ENCODE data around the gene LRRC74A. TPM values are rescaled to one million over a fixed set of nuclear protein-coding genes. Genes with fewer than 3 reads are reported as not detected.

The LRRC74A gene
- total RNA-seq, 2 donors from 2014 or later = not detected

DNA sequence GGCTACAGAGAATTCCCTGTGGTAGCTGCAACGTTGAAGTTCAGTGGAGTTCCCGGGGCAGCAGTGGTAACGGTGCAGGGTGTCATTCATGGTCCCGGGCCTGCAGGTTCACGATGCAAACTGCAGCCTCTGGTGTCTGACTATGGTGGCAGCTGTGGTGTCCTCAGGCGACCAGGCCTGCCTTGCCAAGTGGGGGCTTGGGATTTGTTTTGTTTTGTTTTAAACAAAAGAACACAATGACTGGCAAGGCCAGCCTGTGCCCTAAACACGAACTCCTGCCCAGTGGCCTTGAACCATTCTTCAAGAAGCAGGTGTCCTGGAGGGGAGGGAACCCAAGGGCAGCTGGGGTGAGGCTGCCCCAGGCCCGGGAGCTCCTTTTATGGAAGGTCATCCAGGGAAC, 48.5 kb downstream of the LRRC74A start:
- Histone ChIP-seq H3K27ac (no peak overlapping the region), H3K9me3 (no peaks in the 10 kb centered on the region), H3K4me1 (no peaks in the 10 kb centered on the region), H3K9ac (ENCODE audit: low read depth in 2 of 2, low read length in 2 of 2) (no peak overlapping the region), H3K36me3 (no peaks in the 10 kb centered on the region), H3K4me3 (no peak overlapping the region), H3K27me3 (no peaks in the 10 kb centered on the region)
- intact Hi-C loops (cut with DNase I) = loop anchor here (1.0 to 5.0 kb wide), 3 partner anchors 38 to 428 kb away; no protein-coding TSS in a partner anchor
- TF ChIP-seq, protein P1, sequence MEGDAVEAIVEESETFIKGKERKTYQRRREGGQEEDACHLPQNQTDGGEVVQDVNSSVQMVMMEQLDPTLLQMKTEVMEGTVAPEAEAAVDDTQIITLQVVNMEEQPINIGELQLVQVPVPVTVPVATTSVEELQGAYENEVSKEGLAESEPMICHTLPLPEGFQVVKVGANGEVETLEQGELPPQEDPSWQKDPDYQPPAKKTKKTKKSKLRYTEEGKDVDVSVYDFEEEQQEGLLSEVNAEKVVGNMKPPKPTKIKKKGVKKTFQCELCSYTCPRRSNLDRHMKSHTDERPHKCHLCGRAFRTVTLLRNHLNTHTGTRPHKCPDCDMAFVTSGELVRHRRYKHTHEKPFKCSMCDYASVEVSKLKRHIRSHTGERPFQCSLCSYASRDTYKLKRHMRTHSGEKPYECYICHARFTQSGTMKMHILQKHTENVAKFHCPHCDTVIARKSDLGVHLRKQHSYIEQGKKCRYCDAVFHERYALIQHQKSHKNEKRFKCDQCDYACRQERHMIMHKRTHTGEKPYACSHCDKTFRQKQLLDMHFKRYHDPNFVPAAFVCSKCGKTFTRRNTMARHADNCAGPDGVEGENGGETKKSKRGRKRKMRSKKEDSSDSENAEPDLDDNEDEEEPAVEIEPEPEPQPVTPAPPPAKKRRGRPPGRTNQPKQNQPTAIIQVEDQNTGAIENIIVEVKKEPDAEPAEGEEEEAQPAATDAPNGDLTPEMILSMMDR (IDR thresholded peaks at IDR 0.05) = no peak
- no peak for DNase-seq

DNA sequence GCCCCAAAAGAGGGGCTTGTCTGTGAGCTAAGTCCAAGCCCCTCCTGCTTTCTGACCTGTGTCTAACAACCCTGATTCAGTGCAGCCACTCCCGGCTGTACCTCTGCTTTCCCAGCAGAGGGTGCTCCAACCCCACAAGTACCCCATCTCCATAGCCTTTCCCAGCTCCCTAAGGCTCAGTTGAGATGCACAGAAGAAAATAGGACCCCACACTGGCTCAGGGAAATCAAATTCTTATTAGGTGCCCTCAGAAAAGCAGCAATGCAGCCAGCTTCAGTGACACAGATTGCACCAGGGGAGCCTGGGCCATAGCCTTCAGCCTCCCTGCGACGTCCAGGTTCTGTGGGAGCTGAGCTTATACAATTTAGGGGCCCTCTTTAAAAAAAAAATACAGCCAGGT, 49.9 kb downstream of the LRRC74A start:
- peak; percentile 48 for DNase-seq
- Histone ChIP-seq H3K4me1 (no peaks in the 10 kb centered on the region), H3K4me3 (no peak overlapping the region), H3K27ac (no peak overlapping the region), H3K9ac (ENCODE audit: low read depth in 2 of 2, low read length in 2 of 2) (no peak overlapping the region), H3K27me3 (no peaks in the 10 kb centered on the region), H3K36me3 (no peaks in the 10 kb centered on the region), H3K9me3 (no peaks in the 10 kb centered on the region)
- TF ChIP-seq, protein P1 (IDR thresholded peaks at IDR 0.05) = peak; percentile 87
- intact Hi-C loops (cut with DNase I) = loop anchor here (5.0 kb wide), 2 partner anchors 36 to 426 kb away; no protein-coding TSS in a partner anchor

DNA sequence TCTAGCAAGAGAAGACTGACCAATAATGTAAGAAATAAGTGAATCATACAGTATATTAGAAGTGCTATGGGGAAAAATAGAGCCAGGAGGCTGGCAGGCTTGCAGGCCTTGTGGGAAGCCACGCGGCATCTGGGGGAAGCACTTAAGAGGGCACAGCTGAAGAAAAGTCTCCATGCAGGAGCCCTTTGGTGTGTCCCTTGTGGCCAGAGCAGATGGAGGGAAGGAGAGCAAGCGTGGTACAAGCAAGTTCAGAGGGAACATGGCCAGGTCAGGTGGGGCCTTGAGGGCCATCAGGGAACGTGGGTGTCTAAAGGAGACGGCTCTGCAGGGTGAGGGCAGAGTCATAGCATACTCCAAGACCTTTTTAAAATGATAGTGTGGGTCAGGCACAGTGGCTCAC, 51.7 kb downstream of the LRRC74A start:
- H3K9me3 ChIP-seq = no peaks in the 10 kb centered on the region
- intact Hi-C loops (cut with DNase I) = loop anchor here (5.0 kb wide), 2 partner anchors 34 to 424 kb away; no protein-coding TSS in a partner anchor
- no peaks in the 10 kb centered on the region for H3K27me3 ChIP-seq
- H3K36me3 ChIP-seq = no peaks in the 10 kb centered on the region
- H3K9ac ChIP-seq (ENCODE audit: low read depth in 2 of 2, low read length in 2 of 2) = no peak overlapping the region
- no peaks in the 10 kb centered on the region for H3K4me1 ChIP-seq
- H3K4me3 ChIP-seq = no peak overlapping the region
- TF ChIP-seq, protein P1 (IDR thresholded peaks at IDR 0.05) = no peak
- H3K27ac ChIP-seq = no peak overlapping the region
- DNase-seq = no peak

DNA sequence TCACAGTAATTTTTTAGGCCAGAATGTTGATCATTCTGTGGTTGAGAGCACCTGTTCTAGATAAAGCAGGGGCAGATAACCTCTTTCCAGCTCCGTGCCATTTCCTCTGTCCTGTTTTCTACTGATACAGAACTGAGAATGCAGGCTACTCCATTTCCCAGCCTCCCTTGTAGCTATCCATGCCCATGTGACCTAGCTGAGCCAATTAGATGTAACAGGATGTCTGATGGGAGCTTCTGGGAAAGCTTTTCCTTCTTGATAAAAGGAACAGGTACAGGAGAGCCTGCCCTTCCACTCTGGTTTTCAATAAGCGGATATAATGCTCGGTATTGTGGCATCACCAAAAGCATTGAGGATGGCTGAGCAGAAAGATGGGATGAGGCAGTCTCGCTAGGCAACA, 54.2 kb downstream of the LRRC74A start:
- no peaks in the 10 kb centered on the region for H3K36me3 ChIP-seq
- no peaks in the 10 kb centered on the region for H3K27me3 ChIP-seq
- TF ChIP-seq, protein P1 (IDR thresholded peaks at IDR 0.05) = no peak
- intact Hi-C loops (cut with DNase I) = no loop called here
- H3K9ac ChIP-seq (ENCODE audit: low read depth in 2 of 2, low read length in 2 of 2) = no peak overlapping the region
- H3K4me3 ChIP-seq = no peak overlapping the region
- H3K27ac ChIP-seq = no peak overlapping the region
- DNase-seq = no peak
- no peaks in the 10 kb centered on the region for H3K9me3 ChIP-seq
- H3K4me1 ChIP-seq = no peaks in the 10 kb centered on the region

DNA sequence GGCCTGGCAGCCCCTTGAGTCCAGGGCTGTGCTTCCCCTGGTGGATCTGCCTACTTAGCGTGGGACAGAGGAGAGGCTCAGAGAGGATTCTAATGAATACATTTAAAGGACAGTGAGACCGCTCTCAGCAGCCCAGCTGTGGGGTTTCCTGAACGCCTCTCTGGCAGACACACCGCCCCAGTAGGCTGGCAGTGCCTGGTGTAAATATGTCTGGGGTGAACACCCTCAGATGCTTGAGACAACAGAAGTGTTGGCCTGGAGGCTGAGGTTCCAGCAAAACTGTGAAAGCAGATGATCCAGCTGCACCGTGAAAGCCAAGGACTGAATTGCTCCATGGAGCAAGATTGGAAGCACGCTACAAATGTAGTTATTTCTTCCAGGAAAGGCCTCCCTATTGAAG, 55.1 kb downstream of the LRRC74A start:
- H3K4me1 ChIP-seq = no peaks in the 10 kb centered on the region
- H3K4me3 ChIP-seq = no peak overlapping the region
- no peaks in the 10 kb centered on the region for H3K27me3 ChIP-seq
- no peaks in the 10 kb centered on the region for H3K9me3 ChIP-seq
- TF ChIP-seq, protein P1 (IDR thresholded peaks at IDR 0.05) = no peak
- H3K27ac ChIP-seq = no peak overlapping the region
- intact Hi-C loops (cut with DNase I) = no loop called here
- H3K9ac ChIP-seq (ENCODE audit: low read depth in 2 of 2, low read length in 2 of 2) = no peak overlapping the region
- H3K36me3 ChIP-seq = no peaks in the 10 kb centered on the region
- DNase-seq = no peak

All from colonic mucosa (tissue), 4 donors.